HL-60/S4 treated with retinoic acid at 250 ng/mL for 4 days and 3 days (cell line): ENCODE data around the gene SMIM29.

ENCODE experiments used
- in situ Hi-C: fragments of 300-500 bp; cut with MboI; formaldehyde crosslinking; loops from 2 replicates; pipeline ENCODE4 v1.7.0; 2022; ENCODE audit warnings: low sequenced_read_pairs

SMIM29 gene

GRCh38 chr6:34227761-34228421 lies 20.9 kb downstream of the SMIM29 start:
- in situ Hi-C loops, result no loop called here

- in situ Hi-C loops, result no loop called here
These were observed 21.8 kb downstream of the SMIM29 start for GRCh38 chr6:34226731-34227586.

- in situ Hi-C loops, result no loop called here
These were observed 22.7 kb downstream of the SMIM29 start for GRCh38 chr6:34226066-34226465.

GRCh38 chr6:34225551-34225950 lies 23.3 kb downstream of the SMIM29 start:
- in situ Hi-C loops, result no loop called here

- in situ Hi-C loops, result no loop called here
These were observed 24.6 kb downstream of the SMIM29 start for GRCh38 chr6:34223956-34224940.

GRCh38 chr6:34223381-34223955 lies 25.3 kb downstream of the SMIM29 start:
- in situ Hi-C loops, result no loop called here

- in situ Hi-C loops, result no loop called here
These were observed 30.1 kb downstream of the SMIM29 start for GRCh38 chr6:34218691-34219090.

- in situ Hi-C loops, result no loop called here
These were observed 35.0 kb downstream of the SMIM29 start for GRCh38 chr6:34213772-34214171.

GRCh38 chr6:34207695-34208443 lies 40.9 kb downstream of the SMIM29 start:
- in situ Hi-C loops, result no loop called here

- in situ Hi-C loops, result no loop called here
These were observed 42.1 kb downstream of the SMIM29 start for GRCh38 chr6:34206726-34207125.

GRCh38 chr6:34205916-34206315 lies 42.9 kb downstream of the SMIM29 start:
- in situ Hi-C loops, result no loop called here

- in situ Hi-C loops, result no loop called here
These were observed 43.3 kb downstream of the SMIM29 start for GRCh38 chr6:34205466-34205865.

- in situ Hi-C loops, result no loop called here
These were observed 44.1 kb downstream of the SMIM29 start for GRCh38 chr6:34204693-34205092.

- in situ Hi-C loops, result no loop called here
These were observed 46.2 kb downstream of the SMIM29 start for GRCh38 chr6:34202329-34203201.

- in situ Hi-C loops, result no loop called here
These were observed 47.2 kb downstream of the SMIM29 start for GRCh38 chr6:34201455-34202107.

- in situ Hi-C loops, result no loop called here
These were observed 48.4 kb downstream of the SMIM29 start for GRCh38 chr6:34200340-34200971.

- in situ Hi-C loops, result no loop called here
These were observed 52.0 kb downstream of the SMIM29 start for GRCh38 chr6:34196833-34197195.
